ENCODE data around the gene ENGASE.
"Not testable (repeated sequence)": the region's sequence is repeated elsewhere in the genome, so short reads cannot be mapped to it uniquely, and the experiment has no call there.

The ENGASE gene

DNA sequence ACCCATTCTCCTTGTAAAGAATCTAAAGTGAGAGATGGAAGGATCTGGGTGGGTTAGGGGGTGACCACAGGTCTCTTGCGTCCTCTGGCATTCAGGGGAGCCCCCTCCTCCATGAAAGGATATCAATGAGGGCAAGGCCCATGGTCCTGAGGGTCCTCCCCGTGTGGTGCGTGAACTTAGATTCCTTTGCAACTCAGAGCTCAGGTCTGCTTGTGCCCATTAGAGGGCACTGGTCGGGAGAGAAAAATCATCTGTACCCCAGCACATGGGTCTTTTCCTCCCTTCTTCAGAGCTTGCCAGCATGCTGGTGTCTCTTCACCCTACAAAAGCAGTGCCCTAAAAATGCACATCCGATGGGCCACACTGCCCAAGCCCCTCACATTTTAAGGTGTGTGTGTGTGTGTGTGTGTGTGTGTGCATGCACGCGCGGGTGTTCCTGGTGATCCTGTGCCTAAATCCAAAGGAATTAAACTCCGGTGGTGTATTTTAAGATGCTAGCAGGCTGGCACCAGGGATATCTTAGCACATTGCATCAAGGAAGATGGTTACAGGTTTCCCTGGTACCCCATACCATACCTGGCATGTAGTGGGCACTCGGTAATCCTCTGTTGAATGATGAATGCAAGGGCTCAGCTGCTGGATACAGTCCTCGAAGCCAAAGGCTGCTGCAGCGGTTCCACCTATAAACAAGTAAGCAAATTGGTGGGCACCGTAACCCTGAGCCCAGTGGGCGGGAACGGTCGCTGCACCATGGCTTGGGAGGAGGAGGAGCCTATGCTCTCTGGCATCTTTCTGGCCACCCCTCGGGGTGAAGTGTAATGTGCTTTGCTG is 45.9 kb upstream of the ENGASE start:
- Histone ChIP-seq H3K9ac (ENCODE audit: low read depth, low read length, poor library complexity, severe bottlenecking) (no peak overlapping the region), H3K27me3 (ENCODE audit: insufficient read depth, low read length, poor library complexity, severe bottlenecking) (no peaks in the 10 kb centered on the region), H3K4me2 (ENCODE audit: low read depth, low read length, poor library complexity, severe bottlenecking) (no peak overlapping the region)

DNA sequence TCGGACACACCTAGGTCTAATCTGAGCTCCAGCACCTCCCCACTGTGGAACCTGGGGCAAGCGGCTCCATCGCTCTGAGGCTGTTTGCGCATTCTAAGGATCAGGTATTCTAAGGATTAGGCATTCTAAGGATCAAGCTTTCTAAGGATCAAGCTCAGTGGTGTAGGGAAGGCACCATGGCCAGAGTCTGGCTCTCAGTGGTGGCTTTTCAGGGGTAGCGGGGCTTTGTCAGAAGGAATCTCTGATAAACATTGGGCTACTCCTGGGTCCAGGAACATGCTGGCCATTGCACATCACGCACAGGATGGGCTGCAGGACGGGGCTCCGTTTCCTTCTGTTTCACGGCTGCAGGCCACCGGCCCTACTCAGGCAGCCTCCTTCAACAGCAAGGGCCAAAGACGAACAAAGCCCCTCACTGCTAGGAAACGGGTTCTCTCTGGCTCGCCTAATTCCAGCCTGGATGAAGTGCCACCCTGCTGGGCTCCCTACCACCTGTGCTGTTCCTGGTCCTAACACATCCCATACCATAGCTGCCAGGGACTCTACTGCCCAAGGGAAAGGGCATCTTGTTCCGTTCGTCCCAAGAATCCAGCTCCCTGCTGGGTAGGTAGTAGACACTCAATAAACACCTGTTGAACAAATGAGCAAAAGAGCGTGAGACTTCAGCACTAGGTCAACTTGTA is 45.2 kb upstream of the ENGASE start:
- no peaks in the 10 kb centered on the region for H3F3A ChIP-seq (ENCODE audit: low read depth)
- H4K20me1 ChIP-seq (ENCODE audit: insufficient read depth, low read length, poor library complexity, severe bottlenecking): no peaks in the 10 kb centered on the region
- no peaks in the 10 kb centered on the region for H3K79me2 ChIP-seq (ENCODE audit: insufficient read depth, low read length)
- no peaks in the 10 kb centered on the region for H3K27me3 ChIP-seq (ENCODE audit: insufficient read depth, low read length, poor library complexity, severe bottlenecking)
- no peaks in the 10 kb centered on the region for H3K9me2 ChIP-seq (replicated peaks; ENCODE audit: low read depth, low read length)
- no peaks in the 10 kb centered on the region for H3K36me3 ChIP-seq (ENCODE audit: insufficient read depth, low read length)
- H3K4me3 ChIP-seq (ENCODE audit: low read length, poor library complexity, severe bottlenecking): no peak overlapping the region
- no peak overlapping the region for H2AFZ ChIP-seq (ENCODE audit: low read length)
- H3K9me3 ChIP-seq (ENCODE audit: insufficient read depth, low read depth, low read length): no peaks in the 10 kb centered on the region
- no peaks in the 10 kb centered on the region for H3K4me1 ChIP-seq (ENCODE audit: insufficient read depth, low read length, poor library complexity, severe bottlenecking)
- H3K9ac ChIP-seq (ENCODE audit: low read depth, low read length, poor library complexity, severe bottlenecking): no peak overlapping the region
- TF ChIP-seq, protein P1, sequence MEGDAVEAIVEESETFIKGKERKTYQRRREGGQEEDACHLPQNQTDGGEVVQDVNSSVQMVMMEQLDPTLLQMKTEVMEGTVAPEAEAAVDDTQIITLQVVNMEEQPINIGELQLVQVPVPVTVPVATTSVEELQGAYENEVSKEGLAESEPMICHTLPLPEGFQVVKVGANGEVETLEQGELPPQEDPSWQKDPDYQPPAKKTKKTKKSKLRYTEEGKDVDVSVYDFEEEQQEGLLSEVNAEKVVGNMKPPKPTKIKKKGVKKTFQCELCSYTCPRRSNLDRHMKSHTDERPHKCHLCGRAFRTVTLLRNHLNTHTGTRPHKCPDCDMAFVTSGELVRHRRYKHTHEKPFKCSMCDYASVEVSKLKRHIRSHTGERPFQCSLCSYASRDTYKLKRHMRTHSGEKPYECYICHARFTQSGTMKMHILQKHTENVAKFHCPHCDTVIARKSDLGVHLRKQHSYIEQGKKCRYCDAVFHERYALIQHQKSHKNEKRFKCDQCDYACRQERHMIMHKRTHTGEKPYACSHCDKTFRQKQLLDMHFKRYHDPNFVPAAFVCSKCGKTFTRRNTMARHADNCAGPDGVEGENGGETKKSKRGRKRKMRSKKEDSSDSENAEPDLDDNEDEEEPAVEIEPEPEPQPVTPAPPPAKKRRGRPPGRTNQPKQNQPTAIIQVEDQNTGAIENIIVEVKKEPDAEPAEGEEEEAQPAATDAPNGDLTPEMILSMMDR (conservative IDR thresholded peaks at IDR 0.05; ENCODE audit: low read length): no peak
- TF ChIP-seq EZH2phosphoT487 (IDR thresholded peaks at IDR 0.05; ENCODE audit: borderline replicate concordance): no peak
- no peak overlapping the region for H3K4me2 ChIP-seq (ENCODE audit: low read depth, low read length, poor library complexity, severe bottlenecking)

More for the DNA sequence above, 45.9 kb upstream of the ENGASE start:
- no peaks in the 10 kb centered on the region for H3K9me3 ChIP-seq (ENCODE audit: insufficient read depth, low read depth, low read length)
- H3F3A ChIP-seq (ENCODE audit: low read depth): no peaks in the 10 kb centered on the region
- H3K9me2 ChIP-seq (replicated peaks; ENCODE audit: low read depth, low read length): no peaks in the 10 kb centered on the region
- H3K36me3 ChIP-seq (ENCODE audit: insufficient read depth, low read length): no peaks in the 10 kb centered on the region
- peaks cover 7% of the 10 kb centered on the region for H3K4me1 ChIP-seq (ENCODE audit: insufficient read depth, low read length, poor library complexity, severe bottlenecking)
- no peaks in the 10 kb centered on the region for H4K20me1 ChIP-seq (ENCODE audit: insufficient read depth, low read length, poor library complexity, severe bottlenecking)
- no peak overlapping the region for H2AFZ ChIP-seq (ENCODE audit: low read length)
- no peak overlapping the region for H3K4me3 ChIP-seq (ENCODE audit: low read length, poor library complexity, severe bottlenecking)
- TF ChIP-seq EZH2phosphoT487 (IDR thresholded peaks at IDR 0.05; ENCODE audit: borderline replicate concordance): no peak
- TF ChIP-seq, protein P1 (conservative IDR thresholded peaks at IDR 0.05; ENCODE audit: low read length): peak; percentile 47
- no peaks in the 10 kb centered on the region for H3K79me2 ChIP-seq (ENCODE audit: insufficient read depth, low read length)

DNA sequence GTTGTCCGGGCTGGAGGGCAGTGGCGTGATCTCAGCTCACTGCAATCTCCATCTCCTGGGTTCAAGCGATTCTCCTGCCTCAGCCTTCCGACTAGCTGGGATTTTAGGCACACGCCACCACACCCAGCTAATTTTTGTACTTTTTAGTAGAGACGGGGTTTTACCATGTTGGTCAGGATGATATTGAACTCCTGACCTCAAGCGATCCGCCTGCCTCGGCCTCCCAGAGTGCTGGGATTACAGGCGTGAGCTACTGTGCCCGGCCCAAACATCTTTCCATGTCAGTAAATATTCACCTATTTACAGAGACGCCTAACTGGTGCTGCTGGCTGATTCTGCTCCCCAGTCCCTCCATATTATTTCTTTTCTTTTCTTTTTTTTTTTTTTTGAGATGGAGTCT is 44.0 kb upstream of the ENGASE start:
- H3K9ac ChIP-seq (ENCODE audit: low read depth, low read length, poor library complexity, severe bottlenecking); H2AFZ ChIP-seq (ENCODE audit: low read length); H3K36me3 ChIP-seq (ENCODE audit: insufficient read depth, low read length); H3K9me3 ChIP-seq (ENCODE audit: insufficient read depth, low read depth, low read length); H3F3A ChIP-seq (ENCODE audit: low read depth); H3K4me1 ChIP-seq (ENCODE audit: insufficient read depth, low read length, poor library complexity, severe bottlenecking); H3K79me2 ChIP-seq (ENCODE audit: insufficient read depth, low read length); H3K4me2 ChIP-seq (ENCODE audit: low read depth, low read length, poor library complexity, severe bottlenecking); H4K20me1 ChIP-seq (ENCODE audit: insufficient read depth, low read length, poor library complexity, severe bottlenecking); H3K27me3 ChIP-seq (ENCODE audit: insufficient read depth, low read length, poor library complexity, severe bottlenecking); H3K4me3 ChIP-seq (ENCODE audit: low read length, poor library complexity, severe bottlenecking); H3K9me2 ChIP-seq (replicated peaks; ENCODE audit: low read depth, low read length): not testable (repeated sequence)
